Subcutaneous adipose tissue (tissue), 4 donors: ENCODE measurements around the gene NT5DC4. TPM values are rescaled to one million over a fixed set of nuclear protein-coding genes. Genes with fewer than 3 reads are reported as not detected.

ENCODE experiments used
- CTCF ChIP-seq: fragments of 450-650 bp; IDR thresholded peaks from one replicate; pipeline ENCODE4 v1.5.1; 2016; ENCODE audit warnings: low read depth, mild to moderate bottlenecking, control low read depth, antibody characterized with exemption, moderate library complexity
- total RNA-seq, 4 donors: library from RNA; depleted of rRNA; stranded (reverse); fragments of >200 nt; gene quantifications; one replicate each; pipeline ENCODE4 v1.1.0, GENCODE V29; 2016

Gene NT5DC4
- total RNA-seq, 4 donors from 2014 or later: not detected

DNA sequence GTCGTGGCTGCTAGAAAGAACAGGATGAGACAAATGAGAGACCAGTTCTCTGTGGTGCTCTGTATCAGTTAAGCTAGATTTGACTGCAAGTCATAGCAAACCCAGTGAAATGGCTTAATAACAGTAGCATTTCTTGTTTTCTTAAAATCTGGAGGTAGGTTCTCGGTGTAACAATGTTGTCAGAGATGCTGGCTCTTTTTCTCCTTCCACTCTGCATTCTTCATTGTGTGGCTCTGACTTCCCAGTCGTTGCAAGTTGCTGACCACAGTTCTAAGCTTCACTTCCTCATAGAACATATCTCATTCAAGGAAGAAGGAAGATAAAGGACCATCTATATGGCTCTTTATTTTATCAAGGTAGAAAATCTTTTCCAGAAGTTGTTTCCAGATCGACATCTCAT, 51.5 kb downstream of the NT5DC4 start:
- no peak for TF ChIP-seq CTCF

DNA sequence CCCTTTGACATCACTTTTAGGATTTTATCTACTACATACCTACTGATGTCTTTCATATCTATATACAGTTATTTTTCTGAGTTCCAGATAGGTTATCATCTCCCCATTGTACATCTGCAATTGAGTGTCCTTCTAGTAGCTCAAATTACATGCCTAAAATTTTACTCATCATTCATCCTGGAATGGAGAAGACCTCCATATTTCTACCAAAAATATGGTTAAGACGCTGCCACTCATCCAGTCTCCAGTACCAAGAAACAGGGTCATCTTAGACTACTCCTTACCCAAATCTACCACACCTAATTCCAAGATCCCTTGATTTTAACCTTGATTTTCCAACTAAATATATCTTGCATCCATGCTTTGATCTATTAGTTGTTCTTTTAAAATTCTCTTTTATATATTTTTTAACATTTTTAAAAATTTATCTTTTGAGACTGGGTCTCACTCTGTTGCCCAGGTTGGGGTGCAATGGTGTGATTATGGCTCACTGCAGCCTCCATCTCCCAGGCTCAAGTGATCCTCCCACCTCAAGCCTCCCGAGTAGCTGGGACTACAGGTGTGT, 52.2 kb downstream of the NT5DC4 start:
- no peak for TF ChIP-seq CTCF

- TF ChIP-seq CTCF: no peak
Observed at GRCh38 chr2:112773556-112773955, 52.7 kb downstream of the NT5DC4 start.

DNA sequence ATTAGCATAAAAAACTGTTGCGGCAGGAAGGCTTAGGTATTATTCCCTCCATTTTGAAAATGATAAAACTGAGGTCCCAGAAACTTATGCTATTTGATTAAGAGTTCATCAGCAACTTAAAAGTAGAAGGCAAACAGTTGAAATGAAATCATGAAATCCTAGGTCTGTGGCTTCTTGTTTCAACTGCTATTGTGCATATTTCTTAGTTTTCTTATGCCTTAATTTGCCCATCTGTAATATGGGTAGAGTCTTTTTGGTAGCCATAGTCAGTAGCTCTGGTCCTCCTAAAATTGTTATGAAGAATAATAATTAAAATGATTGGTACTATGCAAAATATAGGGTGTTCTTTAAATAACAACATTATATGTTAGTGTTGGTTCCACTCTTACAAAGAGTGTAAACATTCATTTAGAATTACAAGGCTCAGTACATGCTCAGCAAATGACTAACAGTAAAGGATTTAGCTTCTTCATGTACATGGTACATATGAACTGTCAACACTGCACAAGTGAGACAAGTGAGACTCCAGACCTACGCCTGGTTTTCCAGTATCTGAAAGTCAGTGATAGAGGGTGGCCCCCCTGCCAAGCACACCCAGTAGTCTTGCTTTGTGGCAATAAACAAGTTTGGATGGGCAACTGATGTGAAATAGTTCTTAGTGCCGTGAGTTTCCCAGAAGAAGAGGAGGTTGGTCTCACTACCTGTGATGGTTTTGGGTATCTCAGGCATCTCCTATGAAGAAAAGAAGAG, 53.9 kb downstream of the NT5DC4 start:
- no peak for TF ChIP-seq CTCF

DNA sequence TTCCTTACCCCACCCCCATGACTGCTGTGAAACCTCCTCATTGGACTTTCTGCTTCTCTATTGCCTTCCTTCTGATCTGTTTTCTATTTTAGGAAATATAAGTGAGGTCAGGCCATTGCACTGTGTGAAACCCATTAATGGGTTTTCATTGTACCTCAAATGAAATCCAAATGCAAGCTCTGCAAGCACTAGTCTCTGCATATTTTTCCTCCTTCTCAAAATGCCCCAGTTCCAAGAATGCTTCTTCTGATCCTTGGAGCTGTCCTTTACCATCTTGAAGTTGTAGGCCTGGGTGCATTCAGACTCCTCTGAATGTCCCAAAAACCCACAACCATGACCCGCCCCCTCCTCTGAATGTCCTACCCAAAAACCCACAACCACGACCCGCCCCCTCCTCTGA, 55.3 kb downstream of the NT5DC4 start:
- no peak for TF ChIP-seq CTCF

GRCh38 chr2:112777036-112777435, 56.2 kb downstream of the NT5DC4 start:
- TF ChIP-seq CTCF: no peak

- TF ChIP-seq CTCF: no peak
Observed at GRCh38 chr2:112779598-112779997, 58.8 kb downstream of the NT5DC4 start.
